A549 (cell line): ENCODE measurements around the gene CD99L2.

ENCODE experiments used
- CHD2 ChIP-seq: fragments of 150-350 bp; IDR thresholded peaks from 2 replicates; pipeline ENCODE4 v1.6.1; 2014; ENCODE audit warnings: low read length; ENCODE audit not compliant: partially characterized antibody
- CTCF ChIP-seq: fragments of >200 bp; sonication (Bioruptor Twin); formaldehyde crosslinking; IDR thresholded peaks from 3 replicates; pipeline ENCODE4 v1.5.1; 2016
- ESRRA ChIP-seq: fragments of 150-350 bp; IDR thresholded peaks from 2 replicates; pipeline ENCODE4 v1.6.1; 2014; ENCODE audit warnings: mild to moderate bottlenecking, low read length, borderline replicate concordance
- HES2 ChIP-seq: fragments of >200 bp; sonication (Bioruptor Twin); formaldehyde crosslinking; IDR thresholded peaks from 2 replicates; pipeline ENCODE4 v1.6.1; 2016
- MYC ChIP-seq: IDR thresholded peaks from 2 replicates; pipeline ENCODE4 v1.6.1; 2012; ENCODE audit warnings: mild to moderate bottlenecking, inconsistent platforms, low read length, improper control_type of control experiment, borderline replicate concordance
- POLR2A ChIP-seq: IDR thresholded peaks from 2 replicates; pipeline ENCODE4 v1.6.1; 2012; ENCODE audit warnings: mild to moderate bottlenecking, low read length
- RAD21 ChIP-seq, 2 experiments: fragments of >200 bp in 1 of 2; sonication (Bioruptor Twin) in 1 of 2; formaldehyde crosslinking in 1 of 2; IDR thresholded peaks in 1 of 2; conservative IDR thresholded peaks in 1 of 2; 2 replicates in 1 of 2; 3 replicates in 1 of 2; pipeline ENCODE4 v1.6.1; 2012 to 2018; ENCODE audit warnings: inconsistent platforms in 1 of 2

- TF ChIP-seq POLR2A = no peak
- TF ChIP-seq CTCF = no peak
- no peak for TF ChIP-seq RAD21 (conservative IDR thresholded peaks at IDR 0.05 in 1 of 2, IDR thresholded peaks at IDR 0.05 in 1 of 2)
- no peak for TF ChIP-seq MYC
- no peak for TF ChIP-seq HES2
- TF ChIP-seq CHD2 = no peak
- no peak for TF ChIP-seq ESRRA
These were observed 146.3 kb downstream of the CD99L2 start for GRCh38 chrX:150752124-150752523.
